ENCODE measurements around the gene CAMK4. TPM values are rescaled to one million over a fixed set of nuclear protein-coding genes. Genes with fewer than 3 reads are reported as not detected.

CAMK4 gene
- total and polyA plus RNA-seq, 2 donors (not counting 3 experiments of a cell fraction or from before 2014, with no cell fraction given) = 2.2 to 5.4 TPM

- Histone ChIP-seq H4K20me1 (replicated peaks; ENCODE audit: control insufficient read depth, extremely low read depth, insufficient read depth, low read length) (no peaks in the 10 kb centered on the region), H3K27ac (ENCODE audit: insufficient read depth, low read depth, low read length) (no peak overlapping the region), H3K9me1 (replicated peaks; ENCODE audit: control insufficient read depth, extremely low read depth, insufficient read depth, low read length) (no peaks in the 10 kb centered on the region), H3K27me3 (ENCODE audit: control insufficient read depth in 2 of 2, insufficient read depth in 2 of 2, low read length in 2 of 2) (no peaks in the 10 kb centered on the region), H3K4me1 (ENCODE audit: control insufficient read depth, extremely low read depth, insufficient read depth, low read length) (peaks cover 12% of the 10 kb centered on the region), H3K9ac (replicated peaks; ENCODE audit: extremely low read depth, insufficient read depth, low read length) (no peak overlapping the region), H3K4me3 (replicated peaks in 1 of 3; ENCODE audit: insufficient read depth in 1 of 3, low read depth in 1 of 3, low read length in 3 of 3) (no peak overlapping the region), H3K9me3 (replicated peaks; ENCODE audit: control insufficient read depth, insufficient read depth, low read length) (no peaks in the 10 kb centered on the region), H2AFZ (ENCODE audit: low read depth, low read length) (no peak overlapping the region), H3K79me2 (ENCODE audit: control insufficient read depth, insufficient read depth, low read length) (no peaks in the 10 kb centered on the region), H3K4me2 (ENCODE audit: insufficient read depth, low read length) (peak overlapping the region; percentile 50), H3K36me3 (ENCODE audit: control insufficient read depth in 2 of 2, extremely low read depth in 1 of 2, insufficient read depth in 2 of 2, low read length in 2 of 2) (no peaks in the 10 kb centered on the region)
- intact Hi-C loops (cut with micrococcal nuclease) = loop anchor here (1.0 kb wide), 1 partner anchor 36 kb away; no protein-coding TSS in a partner anchor
- no peak for FAIRE-seq
- TF ChIP-seq GATA2 (IDR thresholded peaks at IDR 0.05; ENCODE audit: insufficient read depth, insufficient read length, low read depth, low read length) = no peak
- no peak for TF ChIP-seq POLR2AphosphoS5 (IDR thresholded peaks at IDR 0.05; ENCODE audit: insufficient read depth, low read depth, low read length)
- no peak for TF ChIP-seq EZH2 (IDR thresholded peaks at IDR 0.05; ENCODE audit: borderline replicate concordance, low read depth, low read length, severe bottlenecking)
- TF ChIP-seq MYC (IDR thresholded peaks at IDR 0.05; ENCODE audit: low read depth, low read length) = no peak
- TF ChIP-seq MAX (IDR thresholded peaks at IDR 0.05; ENCODE audit: insufficient read depth, insufficient read length) = no peak
- DNase-seq (ENCODE audit: low read depth, low spot score) = no peak
- no TSS peak for BruUV-seq (replicated peaks)
- dilution Hi-C loops (cut with MboI; ENCODE audit: extremely low pct_ligation_motif_present, low sequenced_read_pairs) = no loop called here
- POLR2A ChIA-PET = no interaction called here
- CTCF ChIA-PET = interaction anchor here (0.9 kb wide), 1 partner anchor 9 kb away, joined by 4 read pairs; no protein-coding TSS in a partner anchor
These were observed 12.8 kb downstream of the CAMK4 start for GRCh38 chr5:111236995-111237394.

DNA sequence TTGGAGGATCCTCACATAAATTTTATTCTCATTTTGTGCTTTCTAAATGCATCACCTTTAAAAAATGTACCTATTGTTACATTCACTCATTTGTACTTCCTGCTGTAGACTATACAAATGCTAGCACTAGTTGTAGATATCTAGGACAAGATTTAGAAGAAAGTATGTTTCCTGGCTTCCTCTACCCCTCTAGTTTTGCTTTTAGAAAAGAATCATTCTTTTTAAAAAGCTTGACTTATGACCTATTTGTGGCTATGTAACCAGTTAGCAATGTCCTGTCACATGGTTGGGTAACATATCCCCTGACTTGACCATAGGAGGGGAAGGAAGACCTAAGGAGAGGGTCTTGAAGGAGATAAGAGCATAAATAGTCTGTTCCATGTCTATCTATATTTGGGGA, 13.3 kb downstream of the CAMK4 start:
- no peaks in the 10 kb centered on the region for H4K20me1 ChIP-seq (replicated peaks; ENCODE audit: control insufficient read depth, extremely low read depth, insufficient read depth, low read length)
- dilution Hi-C loops (cut with MboI; ENCODE audit: extremely low pct_ligation_motif_present, low sequenced_read_pairs) (no loop called here), intact Hi-C loops (cut with micrococcal nuclease) (loop anchor here (1.0 kb wide), 1 partner anchor 36 kb away; no protein-coding TSS in a partner anchor)
- POLR2A ChIA-PET = no interaction called here
- TF ChIP-seq POLR2A (IDR thresholded peaks at IDR 0.05; ENCODE audit: low read depth, low read length) (no peak), FOS (IDR thresholded peaks at IDR 0.05; ENCODE audit: borderline replicate concordance, insufficient read depth, low read length) (no peak), GATA2 (IDR thresholded peaks at IDR 0.05; ENCODE audit: insufficient read depth, insufficient read length, low read depth, low read length) (no peak)
- TF ChIP-seq, protein P1, sequence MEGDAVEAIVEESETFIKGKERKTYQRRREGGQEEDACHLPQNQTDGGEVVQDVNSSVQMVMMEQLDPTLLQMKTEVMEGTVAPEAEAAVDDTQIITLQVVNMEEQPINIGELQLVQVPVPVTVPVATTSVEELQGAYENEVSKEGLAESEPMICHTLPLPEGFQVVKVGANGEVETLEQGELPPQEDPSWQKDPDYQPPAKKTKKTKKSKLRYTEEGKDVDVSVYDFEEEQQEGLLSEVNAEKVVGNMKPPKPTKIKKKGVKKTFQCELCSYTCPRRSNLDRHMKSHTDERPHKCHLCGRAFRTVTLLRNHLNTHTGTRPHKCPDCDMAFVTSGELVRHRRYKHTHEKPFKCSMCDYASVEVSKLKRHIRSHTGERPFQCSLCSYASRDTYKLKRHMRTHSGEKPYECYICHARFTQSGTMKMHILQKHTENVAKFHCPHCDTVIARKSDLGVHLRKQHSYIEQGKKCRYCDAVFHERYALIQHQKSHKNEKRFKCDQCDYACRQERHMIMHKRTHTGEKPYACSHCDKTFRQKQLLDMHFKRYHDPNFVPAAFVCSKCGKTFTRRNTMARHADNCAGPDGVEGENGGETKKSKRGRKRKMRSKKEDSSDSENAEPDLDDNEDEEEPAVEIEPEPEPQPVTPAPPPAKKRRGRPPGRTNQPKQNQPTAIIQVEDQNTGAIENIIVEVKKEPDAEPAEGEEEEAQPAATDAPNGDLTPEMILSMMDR (IDR thresholded peaks at IDR 0.05; ENCODE audit: extremely low read depth in 1 of 2, insufficient read depth in 1 of 2, low read depth in 1 of 2, low read length in 2 of 2) = no peak
- H3K27me3 ChIP-seq (ENCODE audit: control insufficient read depth in 2 of 2, insufficient read depth in 2 of 2, low read length in 2 of 2) = no peaks in the 10 kb centered on the region
- peaks cover 12% of the 10 kb centered on the region for H3K4me1 ChIP-seq (ENCODE audit: control insufficient read depth, extremely low read depth, insufficient read depth, low read length)
- H3K4me3 ChIP-seq (replicated peaks in 1 of 3; ENCODE audit: insufficient read depth in 1 of 3, low read depth in 1 of 3, low read length in 3 of 3) = no peak overlapping the region
- no peaks in the 10 kb centered on the region for H3K36me3 ChIP-seq (ENCODE audit: control insufficient read depth in 2 of 2, extremely low read depth in 1 of 2, insufficient read depth in 2 of 2, low read length in 2 of 2)
- H3K4me2 ChIP-seq (ENCODE audit: insufficient read depth, low read length) = peak overlapping the region; percentile 50
- FAIRE-seq (no peak), DNase-seq (ENCODE audit: low read depth, low spot score) (peak; percentile 16)
- no TSS peak for BruUV-seq (replicated peaks)
- no peaks in the 10 kb centered on the region for H3K9me3 ChIP-seq (replicated peaks; ENCODE audit: control insufficient read depth, insufficient read depth, low read length)
- CTCF ChIA-PET = interaction anchor here (0.9 kb wide), 1 partner anchor 8 kb away, joined by 4 read pairs; no protein-coding TSS in a partner anchor
- no peak overlapping the region for H3K9ac ChIP-seq (replicated peaks; ENCODE audit: extremely low read depth, insufficient read depth, low read length)
- H3K9me1 ChIP-seq (replicated peaks; ENCODE audit: control insufficient read depth, extremely low read depth, insufficient read depth, low read length) = no peaks in the 10 kb centered on the region
- H2AFZ ChIP-seq (ENCODE audit: low read depth, low read length) = no peak overlapping the region
- no peak overlapping the region for H3K27ac ChIP-seq (ENCODE audit: insufficient read depth, low read depth, low read length)
- H3K79me2 ChIP-seq (ENCODE audit: control insufficient read depth, insufficient read depth, low read length) = no peaks in the 10 kb centered on the region
